ENCODE measurements around the gene MAN2C1.
A peak's percentile ranks its signal among the peaks of the same experiment; 100 is the strongest.
"Not testable (repeated sequence)": the region's sequence is repeated elsewhere in the genome, so short reads cannot be mapped to it uniquely, and the experiment has no call there.

MAN2C1 gene

GRCh38 chr15:75327491-75327890 lies 40.9 kb downstream of the MAN2C1 start:
- intact Hi-C loops (cut with DNase I): no loop called here
- DNase-seq: no peak

GRCh38 chr15:75327005-75327404 lies 41.4 kb downstream of the MAN2C1 start:
- DNase-seq: no peak
- intact Hi-C loops (cut with DNase I): no loop called here

- intact Hi-C loops (cut with DNase I): no loop called here
These were observed 42.5 kb downstream of the MAN2C1 start for GRCh38 chr15:75325922-75326321.

GRCh38 chr15:75321711-75322110 lies 46.7 kb downstream of the MAN2C1 start:
- no peak for DNase-seq
- intact Hi-C loops (cut with DNase I): no loop called here

More at GRCh38 chr15:75325922-75326321, 42.5 kb downstream of the MAN2C1 start:
- no peak for DNase-seq

GRCh38 chr15:75319231-75319897 lies 49.0 kb downstream of the MAN2C1 start:
- intact Hi-C loops (cut with DNase I); DNase-seq: not testable (repeated sequence)

DNA sequence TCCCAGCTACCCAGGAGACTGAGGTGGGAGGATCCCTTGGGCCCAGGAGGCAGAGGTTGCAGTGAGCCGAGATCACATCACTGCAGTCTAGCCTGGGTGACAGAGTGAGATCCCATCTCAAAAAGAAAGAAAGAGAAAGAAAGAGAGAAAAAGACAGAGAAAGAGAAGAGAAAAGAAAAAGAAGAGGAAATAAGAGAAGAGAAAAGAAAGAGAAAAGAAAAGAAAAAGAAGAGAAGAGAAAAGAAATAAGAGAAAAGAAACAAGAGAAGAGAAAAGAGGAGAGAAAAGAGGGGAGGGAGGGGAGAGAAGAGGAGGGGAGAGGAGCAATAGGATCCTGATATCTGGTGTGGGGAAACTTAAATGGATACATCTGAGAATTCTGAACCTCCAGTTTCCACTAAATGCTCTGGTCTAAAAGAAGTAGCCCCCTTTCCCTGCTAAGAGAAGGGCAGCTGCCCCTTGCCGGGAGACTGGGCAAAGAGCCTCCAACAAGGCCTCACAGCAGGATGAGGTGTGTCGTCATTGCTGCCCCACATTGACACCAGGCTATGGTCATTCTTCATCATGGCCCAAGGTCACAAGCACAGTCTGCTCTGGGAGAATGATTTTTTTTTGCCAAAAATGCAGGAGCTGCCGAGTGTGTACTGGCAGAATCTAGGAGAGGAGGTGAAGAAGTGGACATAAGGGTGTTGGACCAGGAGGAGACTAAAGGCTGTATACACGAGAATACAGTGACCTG lies 53.7 kb downstream of the MAN2C1 start:
- no peak for DNase-seq
- intact Hi-C loops (cut with DNase I): no loop called here

DNA sequence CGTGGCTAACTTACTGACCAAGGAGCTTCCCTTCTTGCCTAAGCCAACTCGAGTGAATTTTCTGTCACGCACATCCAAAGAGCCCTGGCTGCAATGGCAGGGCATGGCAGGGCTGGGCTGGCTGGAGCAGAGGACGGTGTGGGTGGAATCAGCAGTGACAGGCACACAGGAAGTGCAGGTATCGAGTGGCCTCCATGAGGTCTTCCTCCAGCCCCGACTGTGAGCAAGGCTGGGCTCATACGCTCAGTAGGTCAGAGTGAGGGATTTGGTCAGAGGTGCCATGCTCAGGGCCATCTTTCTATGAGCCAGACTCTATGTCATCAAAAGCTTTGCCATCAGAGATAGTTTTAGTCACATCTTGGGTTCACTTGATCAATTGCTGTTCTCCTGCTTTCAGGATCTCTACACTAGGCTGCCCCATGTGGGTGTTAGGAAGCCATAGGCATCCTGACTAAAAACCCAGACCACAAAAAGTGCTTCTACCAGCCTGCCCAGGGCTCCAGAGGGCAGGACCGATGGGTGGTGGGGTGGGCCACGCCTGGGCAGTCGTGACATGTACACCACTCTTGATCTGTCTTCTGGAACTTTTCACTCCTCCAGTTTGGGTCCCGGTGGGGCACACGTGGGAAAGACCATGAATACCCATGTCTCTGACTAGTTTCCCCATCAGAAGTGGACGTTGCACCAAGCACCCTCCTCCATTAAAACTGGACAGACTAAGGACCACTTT lies 55.1 kb downstream of the MAN2C1 start:
- DNase-seq: no peak
- intact Hi-C loops (cut with DNase I): no loop called here

DNA sequence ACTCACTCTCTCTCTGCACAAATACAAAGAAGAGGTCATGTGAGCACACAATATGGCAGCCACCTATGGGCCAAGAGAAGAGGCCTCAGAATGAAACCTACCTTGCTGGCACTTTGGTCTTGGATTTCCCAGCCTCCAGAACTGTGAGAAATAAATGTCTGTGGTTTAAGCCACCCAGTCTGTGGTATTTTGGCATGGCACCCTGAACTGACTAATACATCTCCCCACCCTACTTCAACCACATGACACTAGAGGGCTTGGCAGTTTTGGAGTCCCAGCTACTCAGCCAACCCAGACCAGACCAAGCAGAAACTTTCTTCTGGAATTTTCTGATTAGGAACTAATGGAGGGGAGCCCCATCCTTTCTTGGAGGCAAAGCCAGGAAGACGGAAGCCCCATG lies 55.9 kb downstream of the MAN2C1 start:
- intact Hi-C loops (cut with DNase I); DNase-seq: not testable (repeated sequence)

DNA sequence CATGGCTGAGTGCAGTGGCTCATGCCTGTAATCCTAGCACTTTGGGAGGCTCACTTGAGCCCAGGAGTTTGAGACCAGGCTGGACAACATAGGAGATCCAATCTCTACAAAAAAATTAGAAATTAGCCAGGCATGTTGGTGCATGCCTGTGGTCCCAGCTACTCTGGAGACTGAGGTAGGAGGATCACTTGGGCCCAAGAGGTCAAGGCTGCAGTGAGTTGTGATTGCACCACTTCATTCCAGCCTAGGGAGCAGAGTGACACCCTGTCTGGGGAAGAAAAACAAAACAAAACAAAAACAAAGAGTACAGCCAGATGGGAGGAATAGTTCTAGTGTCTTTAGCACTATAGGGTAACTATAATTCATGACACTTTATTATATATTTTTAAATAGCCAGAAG lies 58.7 kb downstream of the MAN2C1 start:
- intact Hi-C loops (cut with DNase I): no loop called here
- DNase-seq: no peak

- DNase-seq: peak in 18 of 42 donors; percentile 4 to 44 (median 18)
- intact Hi-C loops (cut with DNase I): no loop called here
These were observed 60.5 kb downstream of the MAN2C1 start for GRCh38 chr15:75307778-75308390.

DNA sequence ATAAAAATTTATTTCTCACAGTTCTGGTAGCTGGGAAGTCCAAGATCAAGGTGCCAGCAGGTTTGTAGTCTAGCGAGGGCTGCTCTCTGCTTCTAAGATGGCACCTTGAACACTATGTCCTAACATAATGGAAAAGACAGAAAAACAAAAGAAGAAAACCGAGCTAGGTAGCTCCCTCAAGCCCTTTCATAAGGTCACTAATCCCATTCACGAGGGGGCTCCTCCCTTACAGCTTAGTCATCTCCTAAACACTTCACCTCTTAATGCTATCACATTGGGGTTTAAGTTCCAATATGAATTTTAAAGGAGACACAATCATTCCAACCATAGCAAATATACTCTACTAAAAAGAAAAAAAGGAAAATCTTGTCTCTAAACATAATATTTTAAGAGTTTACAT lies 62.2 kb downstream of the MAN2C1 start:
- intact Hi-C loops (cut with DNase I): no loop called here
- DNase-seq: no peak
